ENCODE results near the gene SORBS1. TPM values are rescaled to one million over a fixed set of nuclear protein-coding genes. Genes with fewer than 3 reads are reported as not detected.

The SORBS1 gene
- total and polyA plus RNA-seq, 9 of the 15 experiments (the other 6 are each of a cell fraction or from before 2014, with no cell fraction given), result 2.0 to 13.3 (median 6.5) TPM

DNA sequence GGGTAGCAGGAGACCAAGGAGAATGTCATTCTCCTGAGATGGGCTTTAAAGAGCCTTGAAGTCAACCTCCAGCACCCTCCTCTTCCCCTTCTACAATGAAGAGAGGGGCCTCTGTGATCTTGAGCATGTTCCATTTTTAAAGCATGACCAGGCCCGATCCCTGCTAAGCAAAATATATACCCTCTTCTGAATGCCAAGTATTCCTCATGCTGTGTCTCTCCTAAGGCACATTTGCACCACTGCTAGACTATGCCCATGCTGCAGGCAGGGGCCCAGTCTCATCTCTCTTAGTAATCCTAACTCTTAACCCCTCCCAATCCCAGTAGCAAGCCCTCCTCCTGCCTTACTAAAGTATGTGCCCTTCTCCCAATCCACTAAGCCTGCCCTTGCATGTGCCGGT lies 18.4 kb downstream of the SORBS1 start:
- FAIRE-seq (no peak), ATAC-seq (0 out of 3 replicates have a peak, but pooled peaks have one; percentile 8), DNase-seq (ENCODE audit: extremely low read depth in 1 of 4, low spot score in 3 of 4) (no peak)
- ChIA-PET CTCF (ENCODE audit: low intra/inter-chr PET ratio) (no interaction called here), POLR2A (interaction anchor here (0.7 to 1.1 kb wide), 2 partner anchors 10 to 336 kb away, joined by 4 to 7 read pairs; no protein-coding TSS in a partner anchor)
- 57% methylated on average over 2 of the region's 2 CpGs for WGBS (ENCODE audit: insufficient coverage, low coverage, missing lambda C conversion rate)
- no TSS peak for BruUV-seq (replicated peaks)
- Histone ChIP-seq H3K79me2 (ENCODE audit: control insufficient read depth, insufficient read depth, low read length) (peaks cover 20% of the 10 kb centered on the region), H3K4me2 (ENCODE audit: insufficient read depth, low read length) (no peak overlapping the region), H3K9me1 (ENCODE audit: control insufficient read depth, insufficient read depth, low read length) (peaks cover 2% of the 10 kb centered on the region), H3K9ac (ENCODE audit: insufficient read depth in 1 of 2, low read depth in 2 of 2, low read length in 2 of 2) (no peak overlapping the region), H3K36me3 (ENCODE audit: control insufficient read depth, insufficient read depth, low read length) (no peaks in the 10 kb centered on the region), H3K4me1 (replicated peaks in 1 of 2; ENCODE audit: control insufficient read depth in 2 of 2, insufficient read depth in 2 of 2, low read length in 2 of 2) (peaks cover 36 to 51% of the 10 kb centered on the region in 2 experiments), H3K4me3 (no peak overlapping the region), H3K9me3 (replicated peaks; ENCODE audit: control insufficient read depth, insufficient read depth, low read depth, low read length) (no peaks in the 10 kb centered on the region), H4K20me1 (replicated peaks; ENCODE audit: control insufficient read depth, insufficient read depth, low read length) (no peaks in the 10 kb centered on the region), H3K27ac (ENCODE audit: extremely low read depth, low read depth, low read length) (no peak overlapping the region), H3K27me3 (ENCODE audit: control insufficient read depth in 2 of 2, insufficient read depth in 2 of 2, low read length in 2 of 2) (no peaks in the 10 kb centered on the region), H2AFZ (ENCODE audit: low read depth, low read length) (no peak overlapping the region)
- TF ChIP-seq MTA3 (IDR thresholded peaks at IDR 0.05; ENCODE audit: borderline replicate concordance), result no peak
- no peak for TF ChIP-seq NFE2 (IDR thresholded peaks at IDR 0.05; ENCODE audit: low read depth)
- TF ChIP-seq NR2F6 (CRISPR knock-in tag; IDR thresholded peaks at IDR 0.05), result no peak
- TF ChIP-seq ZNF507 (tag; conservative IDR thresholded peaks at IDR 0.05), result no peak
- in situ Hi-C loops (cut with MboI), result no loop called here
- intact Hi-C loops (cut with micrococcal nuclease), result no loop called here

DNA sequence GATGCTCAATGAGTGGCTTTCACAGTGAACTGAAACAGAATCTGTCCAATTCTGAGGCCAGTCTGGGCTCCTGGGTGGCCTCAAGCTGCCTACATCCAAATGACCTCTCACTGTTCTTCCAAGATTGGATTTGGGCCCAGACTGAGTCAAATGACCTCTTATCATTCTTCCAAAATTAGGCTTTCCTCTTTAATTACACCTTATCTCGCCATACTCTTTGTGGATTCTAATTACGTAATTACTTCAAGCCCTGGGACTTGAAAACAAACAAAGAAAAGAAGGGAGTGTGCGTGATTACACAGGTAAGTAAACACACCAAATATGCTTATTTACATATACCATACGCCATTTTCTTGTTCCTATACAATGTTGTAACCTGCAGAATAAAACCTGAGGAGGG lies 18.8 kb downstream of the SORBS1 start:
- H3K4me1 ChIP-seq (replicated peaks in 1 of 2; ENCODE audit: control insufficient read depth in 2 of 2, insufficient read depth in 2 of 2, low read length in 2 of 2), result peaks cover 36 to 54% of the 10 kb centered on the region in 2 experiments
- H3K4me3 ChIP-seq, result no peak overlapping the region
- DNase-seq (ENCODE audit: extremely low read depth in 1 of 4, low spot score in 3 of 4) (no peak), FAIRE-seq (no peak), ATAC-seq (no peak)
- H3K27ac ChIP-seq (ENCODE audit: extremely low read depth, low read depth, low read length), result no peak overlapping the region
- ChIA-PET POLR2A (interaction anchor here (1.1 kb wide), 1 partner anchor 10 kb away, joined by 7 read pairs; no protein-coding TSS in a partner anchor), CTCF (ENCODE audit: low intra/inter-chr PET ratio) (no interaction called here)
- H3K9ac ChIP-seq (ENCODE audit: insufficient read depth in 1 of 2, low read depth in 2 of 2, low read length in 2 of 2), result no peak overlapping the region
- WGBS (ENCODE audit: insufficient coverage, low coverage, missing lambda C conversion rate), result 51% methylated on average over 4 of the region's 4 CpGs
- H4K20me1 ChIP-seq (replicated peaks; ENCODE audit: control insufficient read depth, insufficient read depth, low read length), result no peaks in the 10 kb centered on the region
- H2AFZ ChIP-seq (ENCODE audit: low read depth, low read length), result no peak overlapping the region
- in situ Hi-C loops (cut with MboI), result no loop called here
- no peaks in the 10 kb centered on the region for H3K27me3 ChIP-seq (ENCODE audit: control insufficient read depth in 2 of 2, insufficient read depth in 2 of 2, low read length in 2 of 2)
- no peaks in the 10 kb centered on the region for H3K36me3 ChIP-seq (ENCODE audit: control insufficient read depth, insufficient read depth, low read length)
- no peak overlapping the region for H3K4me2 ChIP-seq (ENCODE audit: insufficient read depth, low read length)
- peaks cover 2% of the 10 kb centered on the region for H3K9me1 ChIP-seq (ENCODE audit: control insufficient read depth, insufficient read depth, low read length)
- no TSS peak for BruUV-seq (replicated peaks)
- no peaks in the 10 kb centered on the region for H3K9me3 ChIP-seq (replicated peaks; ENCODE audit: control insufficient read depth, insufficient read depth, low read depth, low read length)
- TF ChIP-seq SOX6 (IDR thresholded peaks at IDR 0.05) (peak; percentile 50; the same call in 1 of the 2 replicates), CBFA2T3 (IDR thresholded peaks at IDR 0.05) (0 out of 2 replicates have a peak, but pooled peaks have one; percentile 11), ZNF217 (CRISPR knock-in tag; IDR thresholded peaks at IDR 0.05) (no peak), ATF7 (IDR thresholded peaks at IDR 0.05) (0 out of 2 replicates have a peak, but pooled peaks have one; percentile 34), ZFX (CRISPR knock-in tag; IDR thresholded peaks at IDR 0.05) (0 out of 2 replicates have a peak, but pooled peaks have one; percentile 19), RCOR1 (IDR thresholded peaks at IDR 0.05; ENCODE audit: borderline replicate concordance in 1 of 2, low read depth in 2 of 2, low read length in 2 of 2) (peak in 1 of 2 experiments; percentile 17; a peak in 1 of 4 replicates)
- TF ChIP-seq, protein P1, sequence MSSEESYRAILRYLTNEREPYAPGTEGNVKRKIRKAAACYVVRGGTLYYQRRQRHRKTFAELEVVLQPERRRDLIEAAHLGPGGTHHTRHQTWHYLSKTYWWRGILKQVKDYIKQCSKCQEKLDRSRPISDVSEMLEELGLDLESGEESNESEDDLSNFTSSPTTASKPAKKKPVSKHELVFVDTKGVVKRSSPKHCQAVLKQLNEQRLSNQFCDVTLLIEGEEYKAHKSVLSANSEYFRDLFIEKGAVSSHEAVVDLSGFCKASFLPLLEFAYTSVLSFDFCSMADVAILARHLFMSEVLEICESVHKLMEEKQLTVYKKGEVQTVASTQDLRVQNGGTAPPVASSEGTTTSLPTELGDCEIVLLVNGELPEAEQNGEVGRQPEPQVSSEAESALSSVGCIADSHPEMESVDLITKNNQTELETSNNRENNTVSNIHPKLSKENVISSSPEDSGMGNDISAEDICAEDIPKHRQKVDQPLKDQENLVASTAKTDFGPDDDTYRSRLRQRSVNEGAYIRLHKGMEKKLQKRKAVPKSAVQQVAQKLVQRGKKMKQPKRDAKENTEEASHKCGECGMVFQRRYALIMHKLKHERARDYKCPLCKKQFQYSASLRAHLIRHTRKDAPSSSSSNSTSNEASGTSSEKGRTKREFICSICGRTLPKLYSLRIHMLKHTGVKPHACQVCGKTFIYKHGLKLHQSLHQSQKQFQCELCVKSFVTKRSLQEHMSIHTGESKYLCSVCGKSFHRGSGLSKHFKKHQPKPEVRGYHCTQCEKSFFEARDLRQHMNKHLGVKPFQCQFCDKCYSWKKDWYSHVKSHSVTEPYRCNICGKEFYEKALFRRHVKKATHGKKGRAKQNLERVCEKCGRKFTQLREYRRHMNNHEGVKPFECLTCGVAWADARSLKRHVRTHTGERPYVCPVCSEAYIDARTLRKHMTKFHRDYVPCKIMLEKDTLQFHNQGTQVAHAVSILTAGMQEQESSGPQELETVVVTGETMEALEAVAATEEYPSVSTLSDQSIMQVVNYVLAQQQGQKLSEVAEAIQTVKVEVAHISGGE (CRISPR knock-in tag; IDR thresholded peaks at IDR 0.05), result no peak
- intact Hi-C loops (cut with micrococcal nuclease), result no loop called here
- peaks cover 20% of the 10 kb centered on the region for H3K79me2 ChIP-seq (ENCODE audit: control insufficient read depth, insufficient read depth, low read length)
